IPS-NIHi11 (cell line): Measurements from ENCODE around the gene UNC119.
"Not testable (repeated sequence)": the region's sequence is repeated elsewhere in the genome, so short reads cannot be mapped to it uniquely, and the experiment has no call there.

Source experiments
- DNase-seq: peaks from one replicate; pipeline ENCODE4 v3.0.0; 2012; ENCODE audit warnings: mixed read lengths, low spot score

The UNC119 gene

GRCh38 chr17:28522281-28522680, 30.1 kb downstream of the UNC119 start:
- not testable (repeated sequence) for DNase-seq

- DNase-seq: peak; percentile 83
Observed at GRCh38 chr17:28521311-28522085, 30.9 kb downstream of the UNC119 start.

DNA sequence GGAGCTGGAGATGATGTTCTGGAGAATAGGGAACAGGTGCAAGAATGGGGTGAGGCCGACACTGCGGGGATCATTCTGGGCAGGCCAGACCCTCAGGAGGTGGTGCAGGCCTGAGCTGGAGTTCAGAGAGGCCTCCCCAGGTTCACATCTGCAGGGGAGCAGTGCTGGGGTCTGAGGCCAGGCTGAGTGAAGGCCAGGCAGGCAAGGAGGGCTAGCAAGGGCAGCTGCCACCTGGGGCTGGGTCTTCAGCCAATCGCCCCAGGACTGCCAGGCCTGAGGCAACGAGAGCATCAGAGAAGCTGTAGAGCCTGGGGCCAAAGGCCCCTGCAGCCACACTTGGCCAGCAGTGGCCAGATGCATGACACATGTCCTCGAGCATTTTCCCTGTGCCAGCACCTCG, 31.7 kb downstream of the UNC119 start:
- DNase-seq: no peak

DNA sequence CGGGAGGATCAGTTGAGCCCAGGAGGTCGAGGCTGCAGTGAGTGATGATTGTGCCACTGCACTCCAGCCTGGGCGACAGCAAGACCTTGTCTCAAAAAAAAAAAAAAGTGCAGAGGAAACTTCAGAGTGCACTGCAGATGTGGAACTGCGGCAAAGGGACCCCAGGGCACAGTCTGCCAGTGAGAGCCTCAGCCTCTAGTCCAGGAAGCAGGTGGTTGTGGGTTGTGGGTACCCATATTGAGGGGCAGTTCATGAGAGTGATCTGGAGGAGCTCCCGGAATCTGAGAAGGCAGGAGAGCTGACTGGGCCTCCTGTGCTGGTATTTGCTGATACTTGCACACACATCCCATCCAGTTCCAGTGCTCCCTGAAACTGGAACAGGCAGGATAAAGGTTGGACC, 33.2 kb downstream of the UNC119 start:
- no peak for DNase-seq

DNA sequence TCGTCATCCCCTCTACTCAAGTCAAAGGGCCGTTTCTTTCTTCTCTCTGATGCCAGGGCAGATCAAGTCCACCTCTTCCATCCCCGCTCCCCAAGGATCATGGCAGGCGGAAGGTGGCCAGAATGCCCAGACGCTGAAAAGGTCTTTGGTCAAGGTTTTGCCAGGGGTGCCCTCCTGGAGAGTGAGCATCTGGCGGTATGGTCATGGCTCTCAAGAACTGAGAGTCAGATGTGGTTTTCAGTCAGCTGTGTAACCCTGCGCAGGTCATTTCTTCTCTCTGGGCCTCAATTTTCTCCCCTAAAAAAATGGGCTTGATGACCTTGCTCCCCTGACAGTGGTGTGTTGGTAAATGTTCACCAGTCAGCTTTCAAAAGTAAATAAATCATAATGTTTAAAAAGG, 33.8 kb downstream of the UNC119 start:
- DNase-seq: no peak

DNA sequence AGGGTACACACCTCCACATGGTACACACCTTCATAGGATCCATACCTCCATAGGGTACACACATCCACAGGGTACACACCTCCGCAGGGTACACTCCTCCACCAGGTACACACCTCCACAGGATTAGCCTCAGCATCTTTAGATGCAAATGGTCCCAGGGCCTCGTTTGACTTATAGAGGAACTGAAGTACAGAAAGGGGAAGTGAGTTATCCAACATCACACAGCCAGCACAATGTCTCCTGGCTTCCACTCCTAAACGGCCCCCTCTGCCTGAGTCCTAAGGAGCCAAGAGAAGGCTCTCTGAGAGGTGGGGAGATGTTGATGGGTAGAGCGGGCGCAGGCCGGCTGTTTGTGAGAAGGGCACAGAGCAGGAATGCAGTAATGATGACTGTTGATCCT, 34.3 kb downstream of the UNC119 start:
- DNase-seq: no peak

- no peak for DNase-seq
Observed at GRCh38 chr17:28515518-28515917, 36.9 kb downstream of the UNC119 start.

DNA sequence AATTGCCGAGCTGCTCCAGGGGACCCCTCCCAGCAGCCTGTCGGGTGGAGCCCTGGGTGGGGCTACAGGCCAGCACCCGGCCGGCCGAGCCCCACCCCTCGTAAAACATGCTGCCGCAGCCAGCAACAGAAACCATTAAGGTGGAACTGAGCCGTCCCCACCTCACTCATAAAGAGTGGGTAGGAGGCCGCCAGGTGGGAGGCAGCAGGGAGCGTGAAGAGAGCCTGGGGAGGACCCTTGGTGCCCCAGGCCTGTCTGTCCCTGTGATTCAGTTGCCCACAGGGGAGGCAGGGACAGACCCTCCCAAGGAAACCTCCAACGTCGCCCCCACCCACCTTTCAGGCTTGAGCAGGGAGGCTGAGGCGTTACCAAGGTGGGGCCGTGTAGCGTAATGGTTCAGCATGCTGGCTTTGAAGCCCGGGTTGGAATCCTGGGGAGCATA, 37.8 kb downstream of the UNC119 start:
- DNase-seq: no peak

DNA sequence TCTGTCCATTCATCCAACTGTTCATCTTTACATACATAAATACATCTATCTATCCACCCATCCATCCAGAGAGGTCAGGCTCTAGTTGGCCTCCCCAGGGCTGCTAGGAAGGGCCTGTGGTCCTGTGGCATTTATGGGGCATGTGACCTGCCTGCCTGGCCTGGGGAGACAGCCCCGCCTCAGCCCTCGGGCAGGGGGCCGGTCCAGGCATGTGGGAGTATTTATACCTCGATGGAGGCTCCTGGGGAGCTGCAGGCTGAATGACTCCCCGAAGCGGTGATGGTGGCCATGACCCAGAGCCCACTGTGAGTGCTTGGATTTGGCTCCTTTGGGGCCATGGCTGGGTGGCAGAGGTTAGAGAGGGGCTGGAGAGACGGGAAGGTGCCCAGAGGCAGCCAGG, 38.9 kb downstream of the UNC119 start:
- no peak for DNase-seq

- no peak for DNase-seq
Observed at GRCh38 chr17:28511858-28512461, 40.5 kb downstream of the UNC119 start.

- no peak for DNase-seq
Observed at GRCh38 chr17:28509789-28510188, 42.6 kb downstream of the UNC119 start.

GRCh38 chr17:28508211-28508724, 44.2 kb downstream of the UNC119 start:
- DNase-seq: no peak

DNA sequence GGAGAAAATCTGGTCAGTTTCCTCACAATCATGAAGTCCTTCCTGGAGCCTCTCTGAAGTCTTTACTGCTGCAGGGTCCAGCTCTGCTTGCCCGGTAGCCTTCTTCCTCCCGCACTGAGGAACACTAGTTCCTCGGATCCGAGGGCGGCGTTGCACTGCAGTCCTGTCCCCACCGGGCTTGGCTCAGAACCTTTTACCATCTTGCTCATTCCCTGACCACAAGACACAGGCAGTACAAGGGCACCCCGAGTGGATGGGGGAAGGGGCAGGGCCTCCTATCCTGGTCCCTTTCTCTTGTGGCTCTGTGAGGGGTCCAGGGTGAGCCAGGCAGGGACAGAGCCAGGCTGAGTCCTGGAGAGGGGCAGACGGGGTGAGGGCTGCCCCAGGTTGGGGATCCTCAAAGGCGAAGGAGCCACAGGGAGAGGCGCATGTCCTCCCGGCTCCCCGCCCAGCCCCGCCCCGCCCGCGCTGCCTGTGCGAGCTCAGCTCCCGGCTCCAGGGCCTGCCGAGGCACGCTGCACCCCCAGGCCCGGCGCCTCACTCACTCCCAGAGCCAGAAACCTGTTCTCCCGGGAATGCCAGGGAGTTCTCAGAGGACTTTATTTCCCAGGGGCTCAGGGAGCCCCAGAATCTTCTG, 44.7 kb downstream of the UNC119 start:
- DNase-seq: peak; percentile 67

- DNase-seq: no peak
Observed at GRCh38 chr17:28506763-28507487, 45.5 kb downstream of the UNC119 start.

GRCh38 chr17:28505986-28506665, 46.3 kb downstream of the UNC119 start, which contains the start of gene FOXN1:
Gene FOXN1, plus strand, starts transcription at chr17:28506348. Its CDS starts 17,622 bp downstream, at chr17:28523970.
- no peak for DNase-seq

GRCh38 chr17:28503420-28503819, 49.0 kb downstream of the UNC119 start:
- DNase-seq: no peak

DNA sequence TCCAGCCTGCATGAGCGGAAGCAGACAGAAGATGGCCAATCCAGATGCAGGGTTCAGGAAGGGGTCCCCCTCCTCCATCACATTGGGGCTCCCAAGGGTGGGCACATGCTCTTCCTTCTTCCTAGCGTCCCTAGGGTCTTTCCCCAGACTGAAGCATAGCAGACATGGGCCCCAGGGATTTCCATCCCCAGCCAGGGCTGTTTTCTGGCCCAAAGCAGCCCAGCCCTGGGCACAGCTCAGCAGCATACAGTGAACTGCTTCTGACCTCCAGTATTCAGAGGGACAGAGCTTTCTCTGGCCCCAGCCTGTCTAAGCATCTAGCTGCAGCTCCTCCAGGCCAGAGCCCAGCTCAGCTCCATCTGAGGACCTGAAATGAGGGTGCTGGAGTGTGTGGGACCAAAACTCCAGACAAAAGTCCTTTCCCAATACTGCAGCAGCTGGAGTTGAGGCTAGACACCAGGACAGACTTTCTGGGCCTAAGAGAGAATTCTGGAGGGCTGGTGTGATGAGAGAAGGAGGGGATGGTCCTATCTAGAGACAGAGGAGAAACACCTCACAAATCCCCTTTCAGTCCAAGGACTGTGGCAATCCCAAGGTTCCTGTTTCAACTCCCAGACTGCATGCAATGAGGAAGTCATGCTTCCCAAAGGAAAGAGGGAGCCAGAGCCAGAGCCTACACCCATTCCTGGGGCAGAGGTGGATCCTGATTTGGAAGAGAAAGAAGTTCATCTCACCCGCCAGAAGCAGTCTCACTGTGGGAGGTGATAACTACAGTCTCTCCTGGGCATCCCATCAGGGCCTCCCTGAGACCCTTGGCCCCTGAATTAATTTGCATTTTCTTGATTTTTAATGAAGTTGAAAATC, 50.8 kb downstream of the UNC119 start:
- no peak for DNase-seq

DNA sequence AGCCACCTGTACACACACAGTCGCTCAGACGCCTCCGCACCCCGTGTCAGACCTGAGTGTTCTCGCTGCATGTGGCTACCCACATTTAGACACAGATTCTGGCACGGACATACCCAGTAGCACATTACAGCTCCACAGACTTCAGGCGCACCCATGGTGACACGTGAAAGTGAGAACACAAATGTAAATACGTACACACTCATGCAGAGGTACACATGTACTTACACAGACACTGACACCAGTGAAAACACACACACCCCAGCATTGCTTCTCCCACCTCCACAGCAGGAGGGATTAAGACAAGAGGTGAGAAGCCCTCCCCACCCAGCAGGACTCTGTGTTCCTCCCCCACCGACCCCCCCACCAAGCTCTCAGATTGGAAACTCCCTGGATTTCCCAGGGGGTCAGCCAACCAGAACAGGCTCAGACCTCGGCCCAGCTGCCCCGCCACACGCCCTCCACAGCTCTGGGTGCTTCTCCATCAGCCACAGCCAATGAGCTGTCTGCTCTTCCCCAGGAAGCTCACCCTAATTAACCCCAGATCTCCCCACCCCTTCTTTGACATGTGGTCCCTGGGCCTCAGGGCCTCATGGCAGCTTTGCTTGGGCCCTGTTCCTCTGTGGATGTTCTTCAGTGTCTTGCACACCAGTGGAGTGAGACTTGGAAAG, 51.6 kb downstream of the UNC119 start:
- no peak for DNase-seq

DNA sequence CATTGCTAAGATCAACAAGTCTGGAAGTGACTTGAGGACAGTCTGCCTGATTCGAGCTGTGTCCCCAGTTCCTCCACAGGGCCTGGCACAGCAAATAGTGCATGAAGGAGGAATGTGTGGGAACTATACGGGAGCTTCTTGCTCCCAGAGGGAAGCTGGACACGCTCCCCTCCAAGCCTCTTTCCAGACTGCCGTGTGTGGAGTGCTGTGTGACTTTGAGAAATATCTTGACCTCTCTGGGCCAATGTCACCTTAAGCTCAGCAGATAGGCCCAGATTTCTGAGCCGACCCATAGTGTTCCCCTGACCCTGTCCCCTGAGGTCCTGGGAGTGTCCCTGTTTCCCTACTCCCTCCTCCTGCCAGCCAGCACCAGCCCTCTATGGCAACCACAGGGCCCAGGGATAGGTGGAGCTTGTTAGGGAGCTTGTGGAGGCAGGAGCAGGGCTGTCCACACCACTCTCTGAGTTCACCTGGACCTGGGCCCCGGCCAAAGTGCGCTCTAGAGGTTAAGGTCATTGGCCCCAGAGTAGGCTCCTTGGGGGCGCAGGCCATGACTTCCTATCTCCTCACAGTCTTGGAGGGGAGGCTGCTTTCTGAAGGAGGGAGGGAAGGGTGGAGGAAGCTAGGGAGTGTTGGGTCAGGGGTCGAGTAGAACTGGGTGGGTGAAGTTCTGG, 52.6 kb downstream of the UNC119 start:
- no peak for DNase-seq

- no peak for DNase-seq
Observed at GRCh38 chr17:28499364-28499664, 53.1 kb downstream of the UNC119 start.
